Kidney tubule cell (primary cell): ENCODE results near the gene TMEM247.
"Not testable (repeated sequence)": the region's sequence is repeated elsewhere in the genome, so short reads cannot be mapped to it uniquely, and the experiment has no call there.

ENCODE experiments used
- DNase-seq: peaks from one replicate; pipeline ENCODE4 v3.0.0-alpha.2; 2018; ENCODE audit warnings: low spot score

The TMEM247 gene

DNA sequence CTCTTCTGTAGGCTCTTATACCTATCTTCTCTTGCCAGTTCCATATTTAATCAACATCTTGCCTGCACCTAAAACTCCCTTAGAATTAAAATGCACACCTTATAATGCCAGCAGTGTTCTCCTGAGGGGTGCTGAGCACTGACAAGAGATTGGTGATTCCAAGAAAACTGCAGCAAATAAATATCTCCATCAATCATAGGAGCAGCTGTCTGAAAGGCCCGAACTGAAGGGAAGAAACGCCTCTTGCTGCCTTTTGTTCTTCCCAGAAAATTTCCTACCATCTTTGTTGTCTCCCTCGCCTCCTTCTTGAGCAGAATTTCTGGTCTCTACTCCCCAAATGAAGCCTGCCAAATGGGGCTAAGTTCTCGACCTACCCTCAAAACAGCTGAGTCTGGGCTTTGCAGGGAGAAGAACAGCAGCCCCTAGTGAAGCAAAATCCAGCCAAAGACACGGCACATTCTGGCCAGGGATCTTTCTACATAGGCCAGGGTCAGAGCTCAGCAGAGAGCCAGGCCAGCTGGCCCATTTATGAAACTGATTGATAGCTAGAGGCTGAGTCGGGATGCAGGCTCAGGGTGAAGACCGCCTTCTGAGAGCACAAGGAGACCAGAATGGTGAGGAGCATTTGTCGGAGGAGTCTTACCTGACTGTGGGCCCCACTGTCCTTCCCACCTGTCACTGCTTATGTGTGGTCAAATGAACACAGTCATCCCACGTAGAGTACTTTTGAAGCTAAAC lies 20.4 kb upstream of the TMEM247 start:
- DNase-seq, result no peak

GRCh38 chr2:46459694-46460093 lies 19.7 kb upstream of the TMEM247 start:
- no peak for DNase-seq

DNA sequence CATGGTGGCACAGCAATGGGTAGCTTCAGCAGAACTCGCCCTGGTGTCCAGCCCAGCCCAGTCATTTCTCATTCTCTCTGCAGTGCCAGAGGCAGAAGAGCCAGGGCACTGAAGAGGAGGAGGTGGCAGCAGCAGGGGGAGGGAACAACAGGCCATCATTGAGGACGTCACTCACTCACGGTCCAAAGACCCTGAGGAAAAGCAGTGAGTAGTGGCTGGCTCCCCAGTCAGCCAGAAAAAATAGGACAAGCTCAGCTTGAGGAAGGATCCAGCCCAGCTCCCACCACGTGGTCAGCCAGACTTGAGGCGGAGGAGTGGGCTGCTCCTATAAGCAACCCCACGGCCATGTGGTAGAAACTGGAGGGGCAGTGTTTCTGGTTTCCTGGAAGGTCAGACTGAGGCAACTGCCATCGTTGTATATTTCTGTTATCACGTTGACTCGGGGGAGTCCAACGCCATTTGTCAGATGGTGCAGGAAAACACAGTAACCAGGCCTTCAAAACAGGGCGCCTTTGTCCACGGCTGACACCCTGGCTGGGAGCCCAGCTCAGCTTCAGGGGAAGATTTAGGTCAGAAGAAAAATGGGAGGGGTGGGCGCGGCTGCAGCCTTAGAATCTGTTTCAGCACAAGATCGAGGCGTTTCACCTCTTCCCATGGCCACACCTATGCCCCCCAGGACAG lies 19.0 kb upstream of the TMEM247 start:
- no peak for DNase-seq

DNA sequence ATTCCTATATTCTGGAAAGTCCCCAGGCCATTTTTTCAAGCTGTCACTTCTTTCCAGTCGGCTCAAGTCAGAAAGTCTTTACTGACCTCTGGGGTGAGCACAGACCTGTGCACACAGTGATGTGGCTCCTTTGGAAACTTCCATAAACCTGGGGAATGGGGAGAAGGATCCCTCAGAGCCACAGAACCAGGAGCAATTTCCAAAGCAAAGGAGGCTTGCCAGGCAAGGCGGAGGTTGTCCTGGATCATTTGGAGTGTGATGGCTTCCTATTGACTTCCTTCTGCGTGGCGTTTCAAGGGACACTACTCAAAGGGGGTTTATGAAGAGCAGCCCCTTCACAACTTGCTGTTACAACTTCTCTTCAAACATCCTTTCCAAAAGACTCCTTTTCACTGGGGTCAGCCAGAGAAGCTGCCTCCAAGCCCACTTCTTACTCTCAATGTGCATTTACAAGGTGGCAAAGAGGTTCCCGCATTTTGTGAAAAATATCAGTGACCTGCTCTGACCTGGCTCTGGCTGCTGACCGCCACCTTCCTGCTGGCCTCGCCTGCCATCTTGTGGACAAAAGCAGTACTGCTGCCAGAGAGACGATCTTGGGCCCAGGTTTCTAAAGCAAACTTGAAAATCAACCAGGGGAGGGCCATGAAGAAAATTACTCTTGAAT lies 18.2 kb upstream of the TMEM247 start:
- DNase-seq, result peak; percentile 69

GRCh38 chr2:46461709-46462171 lies 17.6 kb upstream of the TMEM247 start:
- no peak for DNase-seq

- no peak for DNase-seq
Measured at GRCh38 chr2:46462936-46463335, 16.4 kb upstream of the TMEM247 start.

DNA sequence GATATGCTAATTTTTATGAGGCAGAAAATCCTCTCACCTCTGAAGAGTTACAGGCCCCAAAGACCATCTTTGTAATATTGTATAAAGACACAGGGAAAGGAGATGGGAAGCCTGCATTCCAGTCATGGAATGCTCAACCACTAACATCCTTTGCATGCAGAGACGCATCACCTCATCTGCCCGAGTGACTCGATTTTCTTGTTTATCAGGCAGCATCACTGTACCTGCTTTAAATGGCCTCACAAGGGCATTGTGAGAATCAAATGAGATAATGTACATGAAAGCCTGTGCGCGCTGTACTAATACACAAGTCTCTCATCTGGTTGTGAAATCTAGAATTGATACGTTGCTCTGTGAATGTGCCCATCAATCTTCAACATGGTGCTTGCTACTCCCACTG lies 10.2 kb upstream of the TMEM247 start:
- DNase-seq, result peak; percentile 39

GRCh38 chr2:46469700-46470099 lies 9.7 kb upstream of the TMEM247 start:
- DNase-seq, result no peak

DNA sequence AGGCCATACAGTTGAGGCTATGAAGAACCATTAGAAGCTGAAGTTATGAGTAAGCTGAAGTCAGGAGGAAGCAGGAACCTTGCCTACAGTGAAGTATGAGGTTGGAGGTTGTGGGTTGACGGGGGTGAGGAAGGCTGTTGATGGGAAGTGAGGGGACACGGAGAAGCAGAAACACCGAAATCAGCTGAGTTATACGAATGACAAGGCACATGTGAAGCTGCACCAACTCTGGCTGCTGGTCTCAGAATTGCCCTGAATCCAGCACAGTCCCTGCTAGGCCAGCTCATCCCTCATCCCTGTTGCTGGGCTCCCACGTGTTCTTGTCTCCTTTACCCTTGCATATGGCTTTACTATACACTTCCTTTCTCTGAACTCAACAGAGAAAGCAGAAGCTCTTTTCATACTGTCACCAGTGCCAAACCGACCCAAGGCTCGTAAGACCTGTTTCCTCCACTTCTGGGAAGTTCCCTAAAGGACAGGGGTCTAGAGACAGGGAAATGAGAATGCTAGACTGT lies 9.2 kb upstream of the TMEM247 start:
- DNase-seq, result no peak

GRCh38 chr2:46471019-46471583 lies 8.3 kb upstream of the TMEM247 start:
- no peak for DNase-seq

- no peak for DNase-seq
Measured at GRCh38 chr2:46471697-46472096, 7.7 kb upstream of the TMEM247 start.

- DNase-seq, result not testable (repeated sequence)
Measured at GRCh38 chr2:46472165-46472564, 7.2 kb upstream of the TMEM247 start.

DNA sequence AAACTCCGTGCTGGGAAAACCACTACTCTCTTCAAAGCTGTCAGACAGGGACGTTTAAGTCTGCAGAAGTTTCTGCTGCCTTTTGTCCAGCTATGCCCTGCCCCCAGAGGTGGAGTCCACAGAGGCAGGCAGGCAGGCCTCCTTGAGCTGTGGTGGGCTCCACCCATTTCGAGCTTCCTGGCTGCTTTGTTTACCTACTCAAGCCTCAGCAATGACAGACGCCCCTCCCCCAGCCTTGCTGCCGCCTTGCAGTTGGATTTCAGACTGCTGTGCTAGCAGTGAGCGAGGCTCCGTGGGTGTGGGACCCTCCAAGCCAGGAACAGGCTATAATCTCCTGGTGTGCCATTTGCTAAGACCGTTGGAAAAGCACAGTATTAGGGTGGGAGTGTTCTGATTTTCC lies 1.9 kb upstream of the TMEM247 start:
- DNase-seq, result not testable (repeated sequence)

DNA sequence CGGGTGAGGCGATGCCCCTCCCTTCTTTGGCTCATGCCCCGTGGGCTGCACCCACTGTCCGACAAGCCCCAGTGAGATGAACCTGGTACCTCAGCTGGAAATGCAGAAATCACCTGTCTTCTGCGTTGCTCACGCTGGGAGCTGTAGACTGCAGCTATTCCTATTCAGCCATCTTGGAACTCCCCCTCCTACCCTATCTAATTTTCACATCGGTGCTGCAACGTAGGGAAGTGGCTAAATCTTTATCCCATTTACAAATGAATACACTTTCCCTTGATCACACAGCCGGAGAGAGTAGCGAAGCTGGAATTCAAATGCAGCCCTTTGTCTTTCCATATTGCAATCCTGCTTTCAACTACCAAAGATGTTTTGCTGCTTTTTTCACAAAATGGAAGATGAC lies 1.4 kb upstream of the TMEM247 start:
- DNase-seq, result no peak

DNA sequence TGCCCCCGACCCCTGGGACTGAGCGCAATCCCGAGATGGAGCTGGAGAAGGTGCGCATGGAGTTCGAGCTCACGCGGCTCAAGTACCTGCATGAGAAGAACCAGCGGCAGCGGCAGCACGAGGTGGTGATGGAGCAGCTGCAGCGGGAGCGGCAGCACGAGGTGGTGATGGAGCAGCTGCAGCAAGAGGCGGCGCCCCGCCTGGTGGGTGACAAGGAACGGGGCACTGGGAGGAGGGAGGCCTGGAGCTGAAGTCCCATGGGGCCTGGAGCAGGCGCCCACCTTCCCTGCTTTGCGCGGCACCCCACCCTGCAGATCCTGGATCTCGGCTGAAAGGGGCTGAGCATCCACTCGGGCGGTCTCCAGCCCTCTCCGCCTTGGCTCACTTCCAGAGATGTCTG lies 1.2 kb downstream of the TMEM247 start:
- no peak for DNase-seq

DNA sequence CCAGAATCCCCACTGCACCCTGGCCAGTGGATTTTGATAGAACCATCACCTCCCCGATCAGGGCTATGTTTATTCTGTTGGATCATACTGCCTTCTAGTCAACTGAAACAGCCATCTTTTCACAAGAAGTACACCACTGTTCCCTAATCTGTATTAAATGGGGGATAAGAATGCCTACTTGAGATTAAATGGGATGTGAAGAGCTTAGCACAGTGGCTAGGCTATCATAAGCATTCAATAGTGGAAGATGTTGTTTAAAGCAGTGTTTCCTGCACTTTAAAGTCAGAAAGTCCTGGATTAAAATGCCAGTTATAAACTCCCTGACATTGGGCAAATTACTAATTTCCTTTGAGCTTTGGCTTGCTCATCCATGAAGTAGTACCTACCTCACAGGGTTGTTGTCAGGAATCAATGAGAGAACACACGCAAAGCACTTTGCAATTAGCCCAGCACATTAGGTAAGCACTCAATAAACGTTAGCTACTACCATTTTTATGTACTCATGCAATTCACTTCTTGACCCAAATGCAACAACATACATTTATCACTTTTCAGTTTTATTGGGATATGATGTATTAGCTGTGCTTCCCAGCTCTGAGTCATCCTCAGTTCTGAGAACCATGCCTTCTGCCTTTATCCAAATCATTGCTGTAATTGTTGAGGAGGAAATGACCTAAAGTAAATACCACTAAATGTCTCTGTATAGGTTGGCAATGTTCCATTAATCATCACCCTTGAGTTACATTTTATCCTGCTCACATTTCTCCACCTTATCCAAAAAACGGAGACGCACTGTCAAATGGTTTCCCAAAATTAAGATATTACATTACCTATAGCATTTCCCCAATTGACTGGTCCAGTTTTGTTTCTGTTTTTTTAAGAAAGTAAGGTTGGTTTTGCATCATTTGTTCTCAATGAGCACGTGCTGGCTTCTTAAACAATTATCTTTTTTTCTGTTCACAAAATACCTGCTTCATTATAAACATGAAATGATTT lies 2.1 kb downstream of the TMEM247 start:
- peak; percentile 79 for DNase-seq

DNA sequence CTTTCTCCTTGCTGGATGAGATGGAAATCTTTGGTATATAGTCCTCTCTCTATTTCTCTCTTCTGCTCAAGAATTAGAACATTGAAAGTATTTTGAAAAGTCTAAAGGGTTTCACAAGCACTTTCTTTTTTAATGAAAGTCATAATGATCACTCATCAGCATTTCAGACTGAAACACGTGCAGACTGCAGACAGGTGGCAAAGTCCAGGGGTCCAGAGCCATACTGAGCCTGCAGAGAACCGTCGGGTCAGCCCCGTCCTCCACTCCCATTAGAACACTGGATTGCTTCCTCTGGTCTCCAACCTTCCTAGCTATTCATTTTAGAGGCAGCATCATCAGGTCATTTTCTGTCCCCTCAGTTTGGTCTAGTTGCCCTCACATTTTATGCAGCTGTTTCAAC lies 3.1 kb downstream of the TMEM247 start:
- no peak for DNase-seq

GRCh38 chr2:46485002-46485401 lies 5.6 kb downstream of the TMEM247 start:
- DNase-seq, result no peak

DNA sequence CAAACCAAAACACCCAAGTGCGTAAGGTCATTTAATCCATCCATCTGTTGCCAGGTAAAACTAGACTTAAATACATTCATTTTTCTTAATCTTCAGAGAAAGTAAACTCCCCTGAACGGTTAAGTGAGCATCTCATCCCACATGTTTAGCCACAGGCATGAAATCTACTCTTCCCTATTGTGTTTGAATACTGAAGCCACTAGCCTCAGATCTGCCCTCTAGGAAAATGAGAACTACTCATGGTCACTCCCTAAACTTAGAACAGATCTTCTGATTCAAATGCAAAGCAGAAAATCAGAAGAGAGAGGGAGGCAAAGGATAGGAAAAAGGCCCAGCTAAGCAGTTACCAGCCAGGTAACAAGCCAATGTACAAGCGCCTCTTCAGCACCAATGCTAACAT lies 7.1 kb downstream of the TMEM247 start:
- DNase-seq, result no peak

DNA sequence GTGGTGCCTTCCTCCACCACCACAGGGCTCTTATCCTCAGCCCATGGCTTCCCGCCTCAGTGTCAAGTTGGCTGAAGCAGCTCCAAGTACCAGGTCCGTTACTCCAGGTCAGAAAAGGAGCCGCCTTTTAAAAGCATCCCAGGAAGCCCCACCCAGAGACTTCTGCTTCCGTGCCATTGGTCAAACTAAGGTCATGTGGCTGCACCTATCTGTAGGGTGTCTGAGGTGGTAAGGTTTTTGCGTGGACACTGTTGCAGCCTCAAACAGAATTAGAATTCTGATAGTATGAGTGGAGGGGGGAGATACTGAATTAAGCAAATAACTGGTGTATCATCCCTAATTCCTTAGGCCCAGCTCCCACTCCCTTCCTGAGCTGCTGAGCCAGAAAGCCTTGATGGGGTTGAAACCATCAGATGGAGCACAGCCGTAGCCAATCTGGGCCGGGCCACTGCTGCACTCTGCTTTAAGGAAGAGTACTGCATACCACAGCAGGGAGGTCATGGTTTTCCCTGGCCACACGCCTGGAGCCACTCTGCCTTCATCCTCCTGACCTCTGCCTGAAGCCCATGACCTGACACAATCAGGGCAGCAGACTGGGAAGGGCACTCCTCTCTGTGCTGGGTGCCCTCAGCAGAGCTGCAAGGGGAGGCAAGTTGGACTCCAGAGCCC lies 8.4 kb downstream of the TMEM247 start:
- peak; percentile 75 for DNase-seq

DNA sequence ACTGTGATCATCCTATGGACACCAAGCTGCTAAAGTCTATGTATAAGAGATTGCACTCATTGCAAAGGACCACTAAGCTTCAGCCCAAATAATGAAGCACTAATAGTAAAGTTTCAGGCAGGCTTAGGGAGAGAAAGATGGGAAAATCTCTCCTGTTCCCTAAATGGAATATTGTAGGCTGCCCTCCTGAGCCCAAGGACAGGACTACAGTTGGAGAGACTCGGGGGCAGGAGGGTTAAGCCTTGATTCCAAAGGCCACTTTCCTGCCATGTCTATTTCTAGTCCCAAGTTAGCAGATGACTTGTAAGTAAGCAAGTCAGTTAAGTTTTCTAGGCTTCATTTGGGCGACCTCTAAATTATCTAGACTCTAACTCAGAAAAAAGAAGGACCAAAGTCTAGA lies 9.0 kb downstream of the TMEM247 start:
- DNase-seq, result no peak
